MM.1S (cell line): ENCODE data around the gene KCNC1.

Experiments used
- EZH2 ChIP-seq: fragments of 300-600 bp; sonication (generic); optimal IDR thresholded peaks from 2 replicates; pipeline ENCODE3; 2017; ENCODE audit warnings: low read depth, mild to moderate bottlenecking, antibody characterized with exemption, low read length, mixed read lengths
- EZH2phosphoT487 ChIP-seq: fragments of 300-600 bp; sonication (generic); IDR thresholded peaks from 2 replicates; pipeline ENCODE4 v1.6.1; 2018; ENCODE audit warnings: antibody characterized with exemption, low read length
- TF ChIP-seq, protein P1 (sequence below): fragments of 300-600 bp; sonication (generic); IDR thresholded peaks from 2 replicates; pipeline ENCODE4 v1.5.1; 2016; ENCODE audit warnings: antibody characterized with exemption, low read length, mixed read lengths

- TF ChIP-seq, protein P1, sequence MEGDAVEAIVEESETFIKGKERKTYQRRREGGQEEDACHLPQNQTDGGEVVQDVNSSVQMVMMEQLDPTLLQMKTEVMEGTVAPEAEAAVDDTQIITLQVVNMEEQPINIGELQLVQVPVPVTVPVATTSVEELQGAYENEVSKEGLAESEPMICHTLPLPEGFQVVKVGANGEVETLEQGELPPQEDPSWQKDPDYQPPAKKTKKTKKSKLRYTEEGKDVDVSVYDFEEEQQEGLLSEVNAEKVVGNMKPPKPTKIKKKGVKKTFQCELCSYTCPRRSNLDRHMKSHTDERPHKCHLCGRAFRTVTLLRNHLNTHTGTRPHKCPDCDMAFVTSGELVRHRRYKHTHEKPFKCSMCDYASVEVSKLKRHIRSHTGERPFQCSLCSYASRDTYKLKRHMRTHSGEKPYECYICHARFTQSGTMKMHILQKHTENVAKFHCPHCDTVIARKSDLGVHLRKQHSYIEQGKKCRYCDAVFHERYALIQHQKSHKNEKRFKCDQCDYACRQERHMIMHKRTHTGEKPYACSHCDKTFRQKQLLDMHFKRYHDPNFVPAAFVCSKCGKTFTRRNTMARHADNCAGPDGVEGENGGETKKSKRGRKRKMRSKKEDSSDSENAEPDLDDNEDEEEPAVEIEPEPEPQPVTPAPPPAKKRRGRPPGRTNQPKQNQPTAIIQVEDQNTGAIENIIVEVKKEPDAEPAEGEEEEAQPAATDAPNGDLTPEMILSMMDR = no peak
- no peak for TF ChIP-seq EZH2
- TF ChIP-seq EZH2phosphoT487 = no peak
Measured at GRCh38 chr11:17762309-17762974, 27.9 kb downstream of the KCNC1 start.
